SH-SY5Y (cell line): Measurements from ENCODE around the gene ADGRG3.

Experiments used
- GATA2 ChIP-seq: IDR thresholded peaks from 2 replicates; pipeline ENCODE4 v1.6.1; 2011; ENCODE audit warnings: mild to moderate bottlenecking, low read depth, low read length
- GATA3 ChIP-seq: IDR thresholded peaks from 2 replicates; pipeline ENCODE4 v1.6.1; 2011; ENCODE audit warnings: low read depth, mild to moderate bottlenecking, low read length, moderate library complexity

GRCh38 chr16:57725554-57725953 is 57.4 kb downstream of the ADGRG3 start:
- TF ChIP-seq GATA3 (no peak), GATA2 (no peak)
